Stomach (tissue), 4 donors: ENCODE data around the gene CA11.

Experiments
- EP300 ChIP-seq: sonication (generic); formaldehyde crosslinking; IDR thresholded peaks from one replicate; pipeline ENCODE4 v1.6.1; 2017; ENCODE audit warnings: antibody characterized with exemption
- TF ChIP-seq, protein P1 (sequence below), 7 experiments: fragments of 450-650 bp in 4 of 7; fragments of 200-600 bp in 3 of 7; sonication (generic) in 3 of 7; IDR thresholded peaks; one replicate each; pipeline ENCODE4 v1.5.1; 2016 to 2019; ENCODE audit warnings: antibody characterized with exemption in 7 of 7, control low read depth in 2 of 7, mild to moderate bottlenecking in 1 of 7

DNA sequence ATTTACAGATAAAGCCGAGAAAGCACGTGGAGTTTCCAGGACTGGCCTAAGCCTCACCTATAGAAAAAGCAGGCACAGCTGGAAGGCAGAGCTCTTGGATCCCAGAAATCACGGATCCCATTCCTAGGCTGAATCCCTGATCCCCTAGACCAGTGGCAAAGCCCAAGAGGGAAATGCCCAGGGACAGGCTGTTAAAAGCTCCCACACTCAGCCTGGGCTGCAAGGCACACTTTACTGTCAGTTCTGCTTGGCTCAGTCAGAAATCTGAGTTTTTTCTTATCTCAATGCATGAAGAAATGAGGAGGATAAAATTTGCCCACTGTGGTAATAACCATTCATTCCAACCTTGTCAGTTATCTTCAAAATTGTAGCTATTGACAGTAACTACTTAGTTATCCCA is 41.8 kb upstream of the CA11 start:
- no peak for TF ChIP-seq EP300
- TF ChIP-seq, protein P1, sequence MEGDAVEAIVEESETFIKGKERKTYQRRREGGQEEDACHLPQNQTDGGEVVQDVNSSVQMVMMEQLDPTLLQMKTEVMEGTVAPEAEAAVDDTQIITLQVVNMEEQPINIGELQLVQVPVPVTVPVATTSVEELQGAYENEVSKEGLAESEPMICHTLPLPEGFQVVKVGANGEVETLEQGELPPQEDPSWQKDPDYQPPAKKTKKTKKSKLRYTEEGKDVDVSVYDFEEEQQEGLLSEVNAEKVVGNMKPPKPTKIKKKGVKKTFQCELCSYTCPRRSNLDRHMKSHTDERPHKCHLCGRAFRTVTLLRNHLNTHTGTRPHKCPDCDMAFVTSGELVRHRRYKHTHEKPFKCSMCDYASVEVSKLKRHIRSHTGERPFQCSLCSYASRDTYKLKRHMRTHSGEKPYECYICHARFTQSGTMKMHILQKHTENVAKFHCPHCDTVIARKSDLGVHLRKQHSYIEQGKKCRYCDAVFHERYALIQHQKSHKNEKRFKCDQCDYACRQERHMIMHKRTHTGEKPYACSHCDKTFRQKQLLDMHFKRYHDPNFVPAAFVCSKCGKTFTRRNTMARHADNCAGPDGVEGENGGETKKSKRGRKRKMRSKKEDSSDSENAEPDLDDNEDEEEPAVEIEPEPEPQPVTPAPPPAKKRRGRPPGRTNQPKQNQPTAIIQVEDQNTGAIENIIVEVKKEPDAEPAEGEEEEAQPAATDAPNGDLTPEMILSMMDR (IDR thresholded peaks at IDR 0.05), result no peak
